GM06990 (cell line): ENCODE results near the gene RPS27A.
"Not testable (repeated sequence)": the region's sequence is repeated elsewhere in the genome, so short reads cannot be mapped to it uniquely, and the experiment has no call there.

ENCODE experiments used
- DNase-seq: peaks from one replicate; pipeline ENCODE4 v3.0.0-alpha.2; 2011; ENCODE audit not compliant: insufficient read length; ENCODE audit errors: extremely low read depth
- H3K27me3 ChIP-seq: replicated peaks from 2 replicates; pipeline ENCODE4 v1.6.0; 2011; ENCODE audit warnings: low read length; ENCODE audit not compliant: control insufficient read depth, insufficient read depth
- H3K36me3 ChIP-seq: 2 replicates; pipeline ENCODE4 v1.5.1; 2011; ENCODE audit warnings: low read length; ENCODE audit not compliant: control insufficient read depth, insufficient read depth
- H3K4me3 ChIP-seq: replicated peaks from 2 replicates; pipeline ENCODE4 v1.5.1; 2011; ENCODE audit warnings: low read depth, mild to moderate bottlenecking, control low read depth, low read length
- CTCF ChIP-seq: IDR thresholded peaks from 2 replicates; pipeline ENCODE4 v1.5.1; 2011; ENCODE audit warnings: low read length, control low read depth, mild to moderate bottlenecking, inconsistent platforms; ENCODE audit not compliant: insufficient read depth, poor library complexity, severe bottlenecking

The RPS27A gene

GRCh38 chr2:55233658-55233940 is 1.1 kb downstream of the RPS27A start:
- H3K36me3 ChIP-seq, result peaks cover 10% of the 10 kb centered on the region
- TF ChIP-seq CTCF, result no peak
- no peaks in the 10 kb centered on the region for H3K27me3 ChIP-seq
- DNase-seq, result no peak
- H3K4me3 ChIP-seq, result peak overlapping the region; percentile 86

- Histone ChIP-seq H3K36me3 (peaks cover 10% of the 10 kb centered on the region), H3K4me3 (no peak overlapping the region), H3K27me3 (no peaks in the 10 kb centered on the region)
- no peak for DNase-seq
- TF ChIP-seq CTCF, result no peak
These were observed 3.4 kb downstream of the RPS27A start for GRCh38 chr2:55235724-55236538.

GRCh38 chr2:55236992-55237543 is 4.6 kb downstream of the RPS27A start:
- Histone ChIP-seq H3K4me3 (no peak overlapping the region), H3K36me3 (peaks cover 10% of the 10 kb centered on the region), H3K27me3 (no peaks in the 10 kb centered on the region)
- no peak for DNase-seq
- no peak for TF ChIP-seq CTCF

GRCh38 chr2:55239656-55240222 is 7.3 kb downstream of the RPS27A start:
- no peak for TF ChIP-seq CTCF
- H3K27me3 ChIP-seq, result no peaks in the 10 kb centered on the region
- H3K4me3 ChIP-seq, result no peak overlapping the region
- DNase-seq, result no peak
- H3K36me3 ChIP-seq, result peaks cover 12% of the 10 kb centered on the region

GRCh38 chr2:55241582-55241981 is 9.1 kb downstream of the RPS27A start:
- not testable (repeated sequence) for H3K36me3 ChIP-seq

GRCh38 chr2:55242617-55243016 is 10.1 kb downstream of the RPS27A start:
- Histone ChIP-seq H3K27me3 (no peaks in the 10 kb centered on the region), H3K4me3 (no peak overlapping the region), H3K36me3 (peaks cover 7% of the 10 kb centered on the region)
- TF ChIP-seq CTCF, result no peak
- DNase-seq, result no peak

More at GRCh38 chr2:55241582-55241981, 9.1 kb downstream of the RPS27A start:
- H3K27me3 ChIP-seq, H3K4me3 ChIP-seq, DNase-seq: not testable (repeated sequence)
